IMR-90 (cell line): Measurements from ENCODE around the gene PBLD. TPM values are rescaled to one million over a fixed set of nuclear protein-coding genes. Genes with fewer than 3 reads are reported as not detected.

Source experiments
- ATAC-seq: fragments of 200-7000 bp; cut with Tn5 transposase; 2 replicates; pipeline ENCODE4 v1.9.1; 2020; ENCODE audit warnings: low read depth, mild to moderate bottlenecking, moderate library complexity
- BruUV-seq: library from RNA; stranded (reverse); fragments of 400-500 nt; replicated peaks from 2 replicates; lab custom pipeline; 2021; lab: Mats Ljungman, UMichigan
- CTCF ChIA-PET: fragments of 300-600 bp; formaldehyde crosslinking; extraction: SDS; loops from one replicate; lab custom pipeline; 2021; ENCODE audit warnings: antibody characterized with exemption; lab: Yijun Ruan, JAX
- POLR2A ChIA-PET: fragments of 300-600 bp; sonication (Branson Sonifier 250); formaldehyde crosslinking; loops from one replicate; lab custom pipeline; 2022; ENCODE audit warnings: antibody characterized with exemption; ENCODE audit not compliant: unreplicated experiment; lab: Charles Lee
- DNase-seq: peaks from one replicate; pipeline ENCODE4 v3.0.0; 2013
- H2AFZ ChIP-seq: replicated peaks from 2 replicates; pipeline ENCODE3; 2013; ENCODE audit warnings: low read length, mild to moderate bottlenecking; ENCODE audit not compliant: poor library complexity
- H2AK5ac ChIP-seq: 2 replicates; pipeline ENCODE4 v1.6.1; 2013; ENCODE audit warnings: low read depth, low read length, inconsistent platforms
- H2AK9ac ChIP-seq: replicated peaks from 2 replicates; pipeline ENCODE3; 2013; ENCODE audit warnings: mild to moderate bottlenecking, low read depth, low read length, moderate library complexity; ENCODE audit not compliant: poor library complexity
- H2BK120ac ChIP-seq: 2 replicates; pipeline ENCODE4 v1.6.1; 2013; ENCODE audit warnings: low read depth, low read length, inconsistent platforms
- H2BK15ac ChIP-seq: 3 replicates; pipeline ENCODE4 v1.6.1; 2013; ENCODE audit warnings: low read depth, low read length, inconsistent platforms
- H2BK20ac ChIP-seq: 2 replicates; pipeline ENCODE4 v1.6.1; 2013; ENCODE audit warnings: low read depth, mild to moderate bottlenecking, inconsistent platforms, low read length, moderate library complexity
- H2BK5ac ChIP-seq: 2 replicates; pipeline ENCODE4 v1.6.1; 2013; ENCODE audit warnings: mild to moderate bottlenecking, low read depth, low read length, inconsistent platforms; ENCODE audit not compliant: poor library complexity, severe bottlenecking
- H3K14ac ChIP-seq: replicated peaks from 2 replicates; pipeline ENCODE4 v1.6.1; 2013; ENCODE audit warnings: low read depth, low read length, inconsistent platforms
- H3K18ac ChIP-seq: 2 replicates; pipeline ENCODE4 v1.6.1; 2013; ENCODE audit warnings: low read depth, low read length, control low read depth
- H3K23ac ChIP-seq: 2 replicates; pipeline ENCODE4 v1.6.1; 2013; ENCODE audit warnings: low read depth, low read length, inconsistent platforms
- H3K27ac ChIP-seq: 2 replicates; pipeline ENCODE4 v1.5.1; 2013; ENCODE audit warnings: mild to moderate bottlenecking, control low read depth, low read length; ENCODE audit not compliant: insufficient read depth
- H3K27me3 ChIP-seq: 2 replicates; pipeline ENCODE4 v1.6.1; 2013; ENCODE audit warnings: low read length; ENCODE audit not compliant: control insufficient read depth, insufficient read depth
- H3K36me3 ChIP-seq: 2 replicates; pipeline ENCODE4 v1.6.1; 2013; ENCODE audit warnings: low read length, mixed read lengths; ENCODE audit not compliant: control insufficient read depth, insufficient read depth
- H3K4ac ChIP-seq: 2 replicates; pipeline ENCODE4 v1.6.1; 2013; ENCODE audit warnings: low read depth, low read length, inconsistent platforms
- H3K4me1 ChIP-seq: 2 replicates; pipeline ENCODE4 v1.6.1; 2013; ENCODE audit warnings: low read length, mixed read lengths; ENCODE audit not compliant: control insufficient read depth, insufficient read depth
- H3K4me2 ChIP-seq: 2 replicates; pipeline ENCODE4 v1.6.1; 2013; ENCODE audit warnings: low read depth, mild to moderate bottlenecking, control low read depth, low read length, moderate library complexity
- H3K4me3 ChIP-seq: 2 replicates; pipeline ENCODE4 v1.5.1; 2013; ENCODE audit warnings: low read depth, mild to moderate bottlenecking, control low read depth, low read length, moderate library complexity; ENCODE audit not compliant: insufficient read depth
- H3K56ac ChIP-seq: 2 replicates; pipeline ENCODE4 v1.6.1; 2013; ENCODE audit warnings: low read length, inconsistent platforms; ENCODE audit not compliant: insufficient read depth; ENCODE audit errors: extremely low read depth
- H3K79me1 ChIP-seq, 2 experiments: 2 replicates each; pipeline ENCODE4 v1.6.1; 2013; ENCODE audit warnings: low read length in 2 of 2, inconsistent platforms in 1 of 2, low read depth in 1 of 2
- H3K9ac ChIP-seq: 2 replicates; pipeline ENCODE4 v1.6.1; 2013; ENCODE audit warnings: low read depth, low read length, control low read depth
- H3K9me1 ChIP-seq: 2 replicates; pipeline ENCODE4 v1.6.1; 2013; ENCODE audit warnings: low read length, inconsistent platforms; ENCODE audit not compliant: insufficient read depth
- H3K9me3 ChIP-seq: 2 replicates; pipeline ENCODE4 v1.6.1; 2013; ENCODE audit warnings: low read length; ENCODE audit not compliant: control insufficient read depth, insufficient read depth
- H4K20me1 ChIP-seq: 2 replicates; pipeline ENCODE4 v1.6.1; 2013; ENCODE audit warnings: low read length, inconsistent platforms; ENCODE audit not compliant: insufficient read depth
- H4K5ac ChIP-seq: 2 replicates; pipeline ENCODE4 v1.6.1; 2013; ENCODE audit warnings: mild to moderate bottlenecking, low read depth, low read length, control low read depth
- H4K8ac ChIP-seq, 2 experiments: 2 replicates each; pipeline ENCODE4 v1.6.1; 2013; ENCODE audit warnings: low read depth in 2 of 2, low read length in 2 of 2, control low read depth in 1 of 2, inconsistent platforms in 1 of 2
- H4K91ac ChIP-seq: 2 replicates; pipeline ENCODE4 v1.6.1; 2013; ENCODE audit warnings: low read depth, low read length, inconsistent platforms; ENCODE audit not compliant: insufficient read depth
- RFX5 ChIP-seq: IDR thresholded peaks from 2 replicates; pipeline ENCODE4 v1.8.0; 2012; ENCODE audit warnings: low read depth, mild to moderate bottlenecking, low read length, moderate library complexity
- WGBS, 2 experiments: methylation state at CpG; one replicate each; pipeline versions ENCODE4 v1.1.5 to v1.1.7; 2013; ENCODE audit warnings: missing lambda C conversion rate in 2 of 2; ENCODE audit not compliant: insufficient read length in 1 of 2; ENCODE audit errors: extremely low coverage in 2 of 2; 5-methylcytosine and 5-hydroxymethylcytosine counted together
- dilution Hi-C: fragments of 300-500 bp; cut with HindIII; formaldehyde crosslinking; loops from one replicate; pipeline ENCODE4 v1.14.3; 2018; ENCODE audit warnings: low sequenced_read_pairs; ENCODE audit not compliant: unreplicated experiment
- in situ Hi-C: fragments of 300-500 bp; cut with MboI; formaldehyde crosslinking; loops from 3 replicates; pipeline ENCODE4 v1.14.3; 2019; ENCODE audit warnings: low sequenced_read_pairs, inconsistent platforms, mixed read lengths
- intact Hi-C: fragments of 100-400 bp; cut with micrococcal nuclease; formaldehyde crosslinking; loops from 2 replicates; pipeline ENCODE4 v1.10.0; 2022
- polyA plus RNA-seq, 3 experiments: library from polyadenylated mRNA; depleted of rRNA; stranded (reverse); fragments of >200 nt; gene quantifications; 2 replicates each; pipeline ENCODE4 v1.2.3, GENCODE V29; 2012; ENCODE audit warnings: low replicate concordance in 1 of 3
- total RNA-seq: library from RNA; depleted of rRNA; stranded (reverse); fragments of >200 nt; gene quantifications from 2 replicates; pipeline ENCODE4 v1.2.3, GENCODE V29; 2012

PBLD gene
- total and polyA plus RNA-seq, 2 of the 4 experiments (the other 2 are of a cell fraction), result 3.3 to 5.7 TPM

DNA sequence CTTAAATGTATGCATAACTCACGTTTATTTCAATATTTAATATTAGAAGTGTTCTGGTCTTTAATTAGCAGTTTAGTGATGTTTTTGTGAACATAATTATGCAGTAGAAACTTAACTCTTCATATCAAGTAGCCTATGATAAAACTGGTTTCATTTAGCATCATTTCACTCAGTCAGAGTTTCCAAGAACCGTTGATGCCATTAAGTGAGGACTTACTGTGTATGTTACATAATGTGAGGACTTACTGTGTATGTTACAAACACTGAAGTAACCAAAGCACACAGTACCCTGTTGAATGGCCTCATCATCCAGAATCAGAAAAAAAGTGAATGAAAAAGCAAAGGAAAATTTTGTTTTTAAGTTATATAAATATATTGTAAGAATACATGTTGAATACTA, 32.9 kb upstream of the PBLD start:
- Histone ChIP-seq H2AK5ac (no peak overlapping the region), H3K79me1 (peaks cover 0 to 2% of the 10 kb centered on the region in 2 experiments; a peak in 1 of 4 replicates), H3K18ac (no peak overlapping the region), H3K9ac (no peak overlapping the region), H3K14ac (no peak overlapping the region), H2BK20ac (no peak overlapping the region), H4K20me1 (no peaks in the 10 kb centered on the region), H2BK120ac (no peak overlapping the region), H3K9me3 (no peaks in the 10 kb centered on the region), H4K8ac (no peak overlapping the region), H2BK15ac (no peak overlapping the region), H2AFZ (no peak overlapping the region), H3K56ac (no peak overlapping the region), H3K36me3 (peaks cover 36% of the 10 kb centered on the region), H2BK5ac (no peak overlapping the region), H3K4me3 (no peak overlapping the region), H3K27me3 (no peaks in the 10 kb centered on the region), H3K27ac (no peak overlapping the region), H4K91ac (no peak overlapping the region), H4K5ac (no peak overlapping the region), H3K4ac (no peak overlapping the region), H3K23ac (no peak overlapping the region), H2AK9ac (no peak overlapping the region), H3K9me1 (no peaks in the 10 kb centered on the region), H3K4me2 (no peak overlapping the region), H3K4me1 (no peaks in the 10 kb centered on the region)
- DNase-seq (no peak), ATAC-seq (no peak)
- BruUV-seq, result no TSS peak
- in situ Hi-C loops, result no loop called here
- dilution Hi-C loops, result no loop called here
- intact Hi-C loops, result no loop called here
- TF ChIP-seq RFX5, result no peak
- ChIA-PET CTCF (no interaction called here), POLR2A (no interaction called here)
- no CpG with 5 or more reads among the region's 2 CpGs for WGBS, 2 experiments
